ENCODE results near the gene FCRL5. TPM values are rescaled to one million over a fixed set of nuclear protein-coding genes. Genes with fewer than 3 reads are reported as not detected.
A peak's percentile ranks its signal among the peaks of the same experiment; 100 is the strongest.

FCRL5 gene
- total and polyA plus RNA-seq, 10 of the 15 experiments (the other 5 are each of a cell fraction or from before 2014, with no cell fraction given): 1.1 to 136 (median 7.0) TPM

- TF ChIP-seq, protein P1, sequence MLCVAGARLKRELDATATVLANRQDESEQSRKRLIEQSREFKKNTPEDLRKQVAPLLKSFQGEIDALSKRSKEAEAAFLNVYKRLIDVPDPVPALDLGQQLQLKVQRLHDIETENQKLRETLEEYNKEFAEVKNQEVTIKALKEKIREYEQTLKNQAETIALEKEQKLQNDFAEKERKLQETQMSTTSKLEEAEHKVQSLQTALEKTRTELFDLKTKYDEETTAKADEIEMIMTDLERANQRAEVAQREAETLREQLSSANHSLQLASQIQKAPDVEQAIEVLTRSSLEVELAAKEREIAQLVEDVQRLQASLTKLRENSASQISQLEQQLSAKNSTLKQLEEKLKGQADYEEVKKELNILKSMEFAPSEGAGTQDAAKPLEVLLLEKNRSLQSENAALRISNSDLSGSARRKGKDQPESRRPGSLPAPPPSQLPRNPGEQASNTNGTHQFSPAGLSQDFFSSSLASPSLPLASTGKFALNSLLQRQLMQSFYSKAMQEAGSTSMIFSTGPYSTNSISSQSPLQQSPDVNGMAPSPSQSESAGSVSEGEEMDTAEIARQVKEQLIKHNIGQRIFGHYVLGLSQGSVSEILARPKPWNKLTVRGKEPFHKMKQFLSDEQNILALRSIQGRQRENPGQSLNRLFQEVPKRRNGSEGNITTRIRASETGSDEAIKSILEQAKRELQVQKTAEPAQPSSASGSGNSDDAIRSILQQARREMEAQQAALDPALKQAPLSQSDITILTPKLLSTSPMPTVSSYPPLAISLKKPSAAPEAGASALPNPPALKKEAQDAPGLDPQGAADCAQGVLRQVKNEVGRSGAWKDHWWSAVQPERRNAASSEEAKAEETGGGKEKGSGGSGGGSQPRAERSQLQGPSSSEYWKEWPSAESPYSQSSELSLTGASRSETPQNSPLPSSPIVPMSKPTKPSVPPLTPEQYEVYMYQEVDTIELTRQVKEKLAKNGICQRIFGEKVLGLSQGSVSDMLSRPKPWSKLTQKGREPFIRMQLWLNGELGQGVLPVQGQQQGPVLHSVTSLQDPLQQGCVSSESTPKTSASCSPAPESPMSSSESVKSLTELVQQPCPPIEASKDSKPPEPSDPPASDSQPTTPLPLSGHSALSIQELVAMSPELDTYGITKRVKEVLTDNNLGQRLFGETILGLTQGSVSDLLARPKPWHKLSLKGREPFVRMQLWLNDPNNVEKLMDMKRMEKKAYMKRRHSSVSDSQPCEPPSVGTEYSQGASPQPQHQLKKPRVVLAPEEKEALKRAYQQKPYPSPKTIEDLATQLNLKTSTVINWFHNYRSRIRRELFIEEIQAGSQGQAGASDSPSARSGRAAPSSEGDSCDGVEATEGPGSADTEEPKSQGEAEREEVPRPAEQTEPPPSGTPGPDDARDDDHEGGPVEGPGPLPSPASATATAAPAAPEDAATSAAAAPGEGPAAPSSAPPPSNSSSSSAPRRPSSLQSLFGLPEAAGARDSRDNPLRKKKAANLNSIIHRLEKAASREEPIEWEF (IDR thresholded peaks at IDR 0.05; ENCODE audit: insufficient replicate concordance, low read depth, low read length): peak; percentile 84
- peak; percentile 93 for TF ChIP-seq NR2F1 (conservative IDR thresholded peaks at IDR 0.05)
- no peak for TF ChIP-seq SUPT20H (IDR thresholded peaks at IDR 0.05; ENCODE audit: borderline replicate concordance, control insufficient read depth, low read depth, low read length)
- TF ChIP-seq, protein P2, sequence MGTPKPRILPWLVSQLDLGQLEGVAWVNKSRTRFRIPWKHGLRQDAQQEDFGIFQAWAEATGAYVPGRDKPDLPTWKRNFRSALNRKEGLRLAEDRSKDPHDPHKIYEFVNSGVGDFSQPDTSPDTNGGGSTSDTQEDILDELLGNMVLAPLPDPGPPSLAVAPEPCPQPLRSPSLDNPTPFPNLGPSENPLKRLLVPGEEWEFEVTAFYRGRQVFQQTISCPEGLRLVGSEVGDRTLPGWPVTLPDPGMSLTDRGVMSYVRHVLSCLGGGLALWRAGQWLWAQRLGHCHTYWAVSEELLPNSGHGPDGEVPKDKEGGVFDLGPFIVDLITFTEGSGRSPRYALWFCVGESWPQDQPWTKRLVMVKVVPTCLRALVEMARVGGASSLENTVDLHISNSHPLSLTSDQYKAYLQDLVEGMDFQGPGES (IDR thresholded peaks at IDR 0.05): no peak
- TF ChIP-seq KLF5 (IDR thresholded peaks at IDR 0.05; ENCODE audit: partially characterized antibody): no peak
- TF ChIP-seq RAD21 (IDR thresholded peaks at IDR 0.05; ENCODE audit: insufficient read depth, low read depth, low read length): no peak
- TF ChIP-seq KDM1A (IDR thresholded peaks at IDR 0.05; ENCODE audit: borderline replicate concordance): no peak
- peak; percentile 80; the same call in 1 of the 2 replicates for TF ChIP-seq GATAD2B (conservative IDR thresholded peaks at IDR 0.05; ENCODE audit: low read depth)
- TF ChIP-seq, protein P3, sequence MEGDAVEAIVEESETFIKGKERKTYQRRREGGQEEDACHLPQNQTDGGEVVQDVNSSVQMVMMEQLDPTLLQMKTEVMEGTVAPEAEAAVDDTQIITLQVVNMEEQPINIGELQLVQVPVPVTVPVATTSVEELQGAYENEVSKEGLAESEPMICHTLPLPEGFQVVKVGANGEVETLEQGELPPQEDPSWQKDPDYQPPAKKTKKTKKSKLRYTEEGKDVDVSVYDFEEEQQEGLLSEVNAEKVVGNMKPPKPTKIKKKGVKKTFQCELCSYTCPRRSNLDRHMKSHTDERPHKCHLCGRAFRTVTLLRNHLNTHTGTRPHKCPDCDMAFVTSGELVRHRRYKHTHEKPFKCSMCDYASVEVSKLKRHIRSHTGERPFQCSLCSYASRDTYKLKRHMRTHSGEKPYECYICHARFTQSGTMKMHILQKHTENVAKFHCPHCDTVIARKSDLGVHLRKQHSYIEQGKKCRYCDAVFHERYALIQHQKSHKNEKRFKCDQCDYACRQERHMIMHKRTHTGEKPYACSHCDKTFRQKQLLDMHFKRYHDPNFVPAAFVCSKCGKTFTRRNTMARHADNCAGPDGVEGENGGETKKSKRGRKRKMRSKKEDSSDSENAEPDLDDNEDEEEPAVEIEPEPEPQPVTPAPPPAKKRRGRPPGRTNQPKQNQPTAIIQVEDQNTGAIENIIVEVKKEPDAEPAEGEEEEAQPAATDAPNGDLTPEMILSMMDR (IDR thresholded peaks at IDR 0.05 in 2 of 3, conservative IDR thresholded peaks at IDR 0.05 in 1 of 3; ENCODE audit: control insufficient read depth in 2 of 3, extremely low read depth in 1 of 3, insufficient read depth in 1 of 3, low read depth in 3 of 3, low read length in 3 of 3): no peak
- 0 out of 2 replicates have a peak, but pooled peaks have one; percentile 48 for TF ChIP-seq TCF3 (IDR thresholded peaks at IDR 0.05; ENCODE audit: borderline replicate concordance, insufficient read depth, low read depth, low read length)
- TF ChIP-seq SMC3 (IDR thresholded peaks at IDR 0.05; ENCODE audit: borderline replicate concordance, low read length): no peak
- TF ChIP-seq E2F4 (IDR thresholded peaks at IDR 0.05; ENCODE audit: low read depth, low read length): no peak
- TF ChIP-seq RB1 (IDR thresholded peaks at IDR 0.05; ENCODE audit: borderline replicate concordance): no peak
- peak; percentile 57 for TF ChIP-seq SP1 (IDR thresholded peaks at IDR 0.05; ENCODE audit: low read depth, low read length)
- no peak for TF ChIP-seq MYC (IDR thresholded peaks at IDR 0.05; ENCODE audit: insufficient read depth, insufficient read length, insufficient replicate concordance, low read length, severe bottlenecking)
- no peak for TF ChIP-seq ZNF274 (IDR thresholded peaks at IDR 0.05; ENCODE audit: insufficient read depth, insufficient read length)
- TF ChIP-seq RBBP5 (conservative IDR thresholded peaks at IDR 0.05): peak; percentile 77; the same call in 1 of the 2 replicates
- TF ChIP-seq RAD51 (IDR thresholded peaks at IDR 0.05): peak; percentile 41; the same call in 1 of the 2 replicates
- no peak for TF ChIP-seq STAT3 (IDR thresholded peaks at IDR 0.05; ENCODE audit: low read depth, low read length)
- TF ChIP-seq DPF2 (IDR thresholded peaks at IDR 0.05): peak; percentile 98
Measured at GRCh38 chr1:157512036-157512969, 40.0 kb downstream of the FCRL5 start (continued).

All from GM12878 (cell line).